Mammary epithelial cell (primary cell): ENCODE measurements around the gene CNOT3.
"Not testable (repeated sequence)": the region's sequence is repeated elsewhere in the genome, so short reads cannot be mapped to it uniquely, and the experiment has no call there.

ENCODE experiments used
- EZH2 ChIP-seq: IDR thresholded peaks from 2 replicates; pipeline ENCODE4 v1.6.1; 2012; ENCODE audit warnings: low read length, inconsistent platforms, borderline replicate concordance
- TF ChIP-seq, protein P1 (sequence below), 2 donors: IDR thresholded peaks in 1 of 2; conservative IDR thresholded peaks in 1 of 2; 2 replicates each; pipeline ENCODE4 v1.5.1; 2011 to 2012; ENCODE audit warnings: inconsistent platforms in 2 of 2, low read length in 2 of 2, mild to moderate bottlenecking in 2 of 2, control low read depth in 1 of 2, low read depth in 1 of 2; ENCODE audit not compliant: insufficient read depth in 1 of 2; ENCODE audit errors: extremely low read depth in 1 of 2

DNA sequence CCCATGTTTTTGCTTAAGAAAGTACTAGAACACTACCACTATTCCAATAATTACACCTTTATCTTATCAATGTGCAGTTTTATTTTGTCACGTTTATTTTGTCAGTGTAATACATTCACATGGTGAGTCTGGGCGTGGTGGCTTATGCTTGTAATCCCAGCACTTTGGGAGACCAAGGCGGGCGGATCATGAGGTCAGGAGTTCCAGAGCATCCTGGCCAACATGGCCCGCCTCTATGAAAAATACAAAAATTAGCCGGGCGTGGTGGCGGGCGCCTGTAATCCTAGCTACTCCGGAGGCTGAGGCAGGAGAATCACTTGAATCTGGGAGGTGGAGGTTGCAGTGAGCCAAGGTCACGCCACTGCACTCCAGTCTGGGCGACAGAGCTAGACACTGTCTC, 56.9 kb downstream of the CNOT3 start:
- TF ChIP-seq, protein P1, sequence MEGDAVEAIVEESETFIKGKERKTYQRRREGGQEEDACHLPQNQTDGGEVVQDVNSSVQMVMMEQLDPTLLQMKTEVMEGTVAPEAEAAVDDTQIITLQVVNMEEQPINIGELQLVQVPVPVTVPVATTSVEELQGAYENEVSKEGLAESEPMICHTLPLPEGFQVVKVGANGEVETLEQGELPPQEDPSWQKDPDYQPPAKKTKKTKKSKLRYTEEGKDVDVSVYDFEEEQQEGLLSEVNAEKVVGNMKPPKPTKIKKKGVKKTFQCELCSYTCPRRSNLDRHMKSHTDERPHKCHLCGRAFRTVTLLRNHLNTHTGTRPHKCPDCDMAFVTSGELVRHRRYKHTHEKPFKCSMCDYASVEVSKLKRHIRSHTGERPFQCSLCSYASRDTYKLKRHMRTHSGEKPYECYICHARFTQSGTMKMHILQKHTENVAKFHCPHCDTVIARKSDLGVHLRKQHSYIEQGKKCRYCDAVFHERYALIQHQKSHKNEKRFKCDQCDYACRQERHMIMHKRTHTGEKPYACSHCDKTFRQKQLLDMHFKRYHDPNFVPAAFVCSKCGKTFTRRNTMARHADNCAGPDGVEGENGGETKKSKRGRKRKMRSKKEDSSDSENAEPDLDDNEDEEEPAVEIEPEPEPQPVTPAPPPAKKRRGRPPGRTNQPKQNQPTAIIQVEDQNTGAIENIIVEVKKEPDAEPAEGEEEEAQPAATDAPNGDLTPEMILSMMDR (conservative IDR thresholded peaks at IDR 0.05 in 1 of 2, IDR thresholded peaks at IDR 0.05 in 1 of 2; ENCODE audit: extremely low read depth in 1 of 2, insufficient read depth in 1 of 2, low read depth in 1 of 2, low read length in 2 of 2), result not testable (repeated sequence)
- TF ChIP-seq EZH2, result not testable (repeated sequence)
